ENCODE data around the gene TSPEAR. TPM values are rescaled to one million over a fixed set of nuclear protein-coding genes. Genes with fewer than 3 reads are reported as not detected.
A peak's percentile ranks its signal among the peaks of the same experiment; 100 is the strongest.

The TSPEAR gene
- polyA plus RNA-seq, 1 of the 3 experiments (the other 2 are of a cell fraction): 0.08 TPM

GRCh38 chr21:44704636-44705001, 6.8 kb downstream of the TSPEAR start:
- H4K20me1 ChIP-seq (ENCODE audit: insufficient read depth): no peaks in the 10 kb centered on the region
- 11% methylated on average over 10 of the region's 13 CpGs for whole genome bisulfite sequencing (ENCODE audit: low lambda C conversion rate)
- no peaks in the 10 kb centered on the region for H3K4me1 ChIP-seq (ENCODE audit: control insufficient read depth in 1 of 2, insufficient read depth in 2 of 2, low read depth in 1 of 2, low read length in 1 of 2)
- H2AFZ ChIP-seq (ENCODE audit: low read depth): no peak overlapping the region
- no peaks in the 10 kb centered on the region for H3K36me3 ChIP-seq (replicated peaks in 1 of 2; ENCODE audit: control insufficient read depth in 1 of 2, insufficient read depth in 2 of 2, low read length in 1 of 2)
- no peak overlapping the region for H3K4me2 ChIP-seq
- H3F3A ChIP-seq (replicated peaks; ENCODE audit: insufficient read depth): no peaks in the 10 kb centered on the region
- H3K4me3 ChIP-seq (ENCODE audit: low read depth in 2 of 2, low read length in 1 of 2): no peak overlapping the region
- H3K27ac ChIP-seq (ENCODE audit: low read depth in 2 of 2, low read length in 1 of 2): no peak overlapping the region
- H3K9me2 ChIP-seq: no peaks in the 10 kb centered on the region
- no peak overlapping the region for H3K9ac ChIP-seq
- H3K79me2 ChIP-seq (ENCODE audit: insufficient read depth): no peaks in the 10 kb centered on the region
- POLR2A ChIA-PET: no interaction called here
- CTCF ChIA-PET: no interaction called here
- H3K27me3 ChIP-seq (ENCODE audit: insufficient read depth): peaks cover 85% of the 10 kb centered on the region
- DNase-seq: peak; percentile 15
- no peak for TF ChIP-seq EZH2phosphoT487 (IDR thresholded peaks at IDR 0.05; ENCODE audit: borderline replicate concordance, low read depth)
- TF ChIP-seq, protein P1, sequence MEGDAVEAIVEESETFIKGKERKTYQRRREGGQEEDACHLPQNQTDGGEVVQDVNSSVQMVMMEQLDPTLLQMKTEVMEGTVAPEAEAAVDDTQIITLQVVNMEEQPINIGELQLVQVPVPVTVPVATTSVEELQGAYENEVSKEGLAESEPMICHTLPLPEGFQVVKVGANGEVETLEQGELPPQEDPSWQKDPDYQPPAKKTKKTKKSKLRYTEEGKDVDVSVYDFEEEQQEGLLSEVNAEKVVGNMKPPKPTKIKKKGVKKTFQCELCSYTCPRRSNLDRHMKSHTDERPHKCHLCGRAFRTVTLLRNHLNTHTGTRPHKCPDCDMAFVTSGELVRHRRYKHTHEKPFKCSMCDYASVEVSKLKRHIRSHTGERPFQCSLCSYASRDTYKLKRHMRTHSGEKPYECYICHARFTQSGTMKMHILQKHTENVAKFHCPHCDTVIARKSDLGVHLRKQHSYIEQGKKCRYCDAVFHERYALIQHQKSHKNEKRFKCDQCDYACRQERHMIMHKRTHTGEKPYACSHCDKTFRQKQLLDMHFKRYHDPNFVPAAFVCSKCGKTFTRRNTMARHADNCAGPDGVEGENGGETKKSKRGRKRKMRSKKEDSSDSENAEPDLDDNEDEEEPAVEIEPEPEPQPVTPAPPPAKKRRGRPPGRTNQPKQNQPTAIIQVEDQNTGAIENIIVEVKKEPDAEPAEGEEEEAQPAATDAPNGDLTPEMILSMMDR (IDR thresholded peaks at IDR 0.05): no peak
- no peak for TF ChIP-seq RFX5 (IDR thresholded peaks at IDR 0.05; ENCODE audit: low read length)
- no peak for TF ChIP-seq NRF1 (IDR thresholded peaks at IDR 0.05; ENCODE audit: low read depth, low read length)
- no peak for TF ChIP-seq CHD2 (IDR thresholded peaks at IDR 0.05; ENCODE audit: low read length, partially characterized antibody)
- no peak for TF ChIP-seq GABPA (IDR thresholded peaks at IDR 0.05; ENCODE audit: low read depth)
- TF ChIP-seq MEF2A (IDR thresholded peaks at IDR 0.05; ENCODE audit: borderline replicate concordance, low read depth): no peak
- no peak for TF ChIP-seq TCF12 (IDR thresholded peaks at IDR 0.05)
- TF ChIP-seq NFIC (IDR thresholded peaks at IDR 0.05; ENCODE audit: borderline replicate concordance): no peak
- TF ChIP-seq, protein P2, sequence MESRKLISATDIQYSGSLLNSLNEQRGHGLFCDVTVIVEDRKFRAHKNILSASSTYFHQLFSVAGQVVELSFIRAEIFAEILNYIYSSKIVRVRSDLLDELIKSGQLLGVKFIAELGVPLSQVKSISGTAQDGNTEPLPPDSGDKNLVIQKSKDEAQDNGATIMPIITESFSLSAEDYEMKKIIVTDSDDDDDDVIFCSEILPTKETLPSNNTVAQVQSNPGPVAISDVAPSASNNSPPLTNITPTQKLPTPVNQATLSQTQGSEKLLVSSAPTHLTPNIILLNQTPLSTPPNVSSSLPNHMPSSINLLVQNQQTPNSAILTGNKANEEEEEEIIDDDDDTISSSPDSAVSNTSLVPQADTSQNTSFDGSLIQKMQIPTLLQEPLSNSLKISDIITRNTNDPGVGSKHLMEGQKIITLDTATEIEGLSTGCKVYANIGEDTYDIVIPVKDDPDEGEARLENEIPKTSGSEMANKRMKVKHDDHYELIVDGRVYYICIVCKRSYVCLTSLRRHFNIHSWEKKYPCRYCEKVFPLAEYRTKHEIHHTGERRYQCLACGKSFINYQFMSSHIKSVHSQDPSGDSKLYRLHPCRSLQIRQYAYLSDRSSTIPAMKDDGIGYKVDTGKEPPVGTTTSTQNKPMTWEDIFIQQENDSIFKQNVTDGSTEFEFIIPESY (IDR thresholded peaks at IDR 0.05; ENCODE audit: borderline replicate concordance, low read depth): no peak
- no peaks in the 10 kb centered on the region for H3K9me3 ChIP-seq

GRCh38 chr21:44703731-44704635, 7.4 kb downstream of the TSPEAR start:
- no peak overlapping the region for H3K4me2 ChIP-seq
- WGBS (ENCODE audit: low lambda C conversion rate): 22% methylated on average over 5 of the region's 13 CpGs
- H4K20me1 ChIP-seq (ENCODE audit: insufficient read depth): no peaks in the 10 kb centered on the region
- no peak overlapping the region for H3K4me3 ChIP-seq (ENCODE audit: low read depth in 2 of 2, low read length in 1 of 2)
- no peaks in the 10 kb centered on the region for H3K36me3 ChIP-seq (replicated peaks in 1 of 2; ENCODE audit: control insufficient read depth in 1 of 2, insufficient read depth in 2 of 2, low read length in 1 of 2)
- TF ChIP-seq SMC3 (IDR thresholded peaks at IDR 0.05; ENCODE audit: low read depth, low read length) (no peak), NRF1 (IDR thresholded peaks at IDR 0.05; ENCODE audit: low read depth, low read length) (no peak), MXI1 (IDR thresholded peaks at IDR 0.05; ENCODE audit: low read depth, low read length) (no peak), JUND (IDR thresholded peaks at IDR 0.05) (no peak), GABPA (IDR thresholded peaks at IDR 0.05; ENCODE audit: low read depth) (no peak), RXRA (IDR thresholded peaks at IDR 0.05; ENCODE audit: borderline replicate concordance, low read depth) (no peak), SIN3A (IDR thresholded peaks at IDR 0.05; ENCODE audit: borderline replicate concordance, low read depth, low read length) (no peak), EP300 (IDR thresholded peaks at IDR 0.05; ENCODE audit: borderline replicate concordance in 1 of 2, low read depth in 1 of 2, low read length in 1 of 2) (no peak), FOXJ3 (CRISPR knock-in tag; IDR thresholded peaks at IDR 0.05) (no peak), NFIC (IDR thresholded peaks at IDR 0.05; ENCODE audit: borderline replicate concordance) (no peak), POLR2AphosphoS5 (IDR thresholded peaks at IDR 0.05; ENCODE audit: low read depth, low read length) (no peak), ELF1 (IDR thresholded peaks at IDR 0.05) (no peak), TAF1 (IDR thresholded peaks at IDR 0.05; ENCODE audit: borderline replicate concordance, low read depth, low read length) (no peak), YY1 (IDR thresholded peaks at IDR 0.05; ENCODE audit: low read depth) (no peak)
- TF ChIP-seq, protein P2 (IDR thresholded peaks at IDR 0.05; ENCODE audit: borderline replicate concordance, low read depth): no peak
- TF ChIP-seq, protein P3, sequence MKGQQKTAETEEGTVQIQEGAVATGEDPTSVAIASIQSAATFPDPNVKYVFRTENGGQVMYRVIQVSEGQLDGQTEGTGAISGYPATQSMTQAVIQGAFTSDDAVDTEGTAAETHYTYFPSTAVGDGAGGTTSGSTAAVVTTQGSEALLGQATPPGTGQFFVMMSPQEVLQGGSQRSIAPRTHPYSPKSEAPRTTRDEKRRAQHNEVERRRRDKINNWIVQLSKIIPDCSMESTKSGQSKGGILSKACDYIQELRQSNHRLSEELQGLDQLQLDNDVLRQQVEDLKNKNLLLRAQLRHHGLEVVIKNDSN (IDR thresholded peaks at IDR 0.05; ENCODE audit: borderline replicate concordance, low read depth): no peak
- no peaks in the 10 kb centered on the region for H3F3A ChIP-seq (replicated peaks; ENCODE audit: insufficient read depth)
- no peaks in the 10 kb centered on the region for H3K4me1 ChIP-seq (ENCODE audit: control insufficient read depth in 1 of 2, insufficient read depth in 2 of 2, low read depth in 1 of 2, low read length in 1 of 2)
- no peak overlapping the region for H3K9ac ChIP-seq
- H3K27me3 ChIP-seq (ENCODE audit: insufficient read depth): peaks cover 83% of the 10 kb centered on the region
- no peak overlapping the region for H3K27ac ChIP-seq (ENCODE audit: low read depth in 2 of 2, low read length in 1 of 2)
- POLR2A ChIA-PET: no interaction called here
- no peaks in the 10 kb centered on the region for H3K9me3 ChIP-seq
- H2AFZ ChIP-seq (ENCODE audit: low read depth): no peak overlapping the region
- peak; percentile 14 for DNase-seq
- H3K79me2 ChIP-seq (ENCODE audit: insufficient read depth): no peaks in the 10 kb centered on the region
- no peaks in the 10 kb centered on the region for H3K9me2 ChIP-seq
- CTCF ChIA-PET: no interaction called here

Measured in SK-N-SH (cell line).